ENCODE results near the gene PAK2. TPM values are rescaled to one million over a fixed set of nuclear protein-coding genes. Genes with fewer than 3 reads are reported as not detected.

The PAK2 gene
- total and polyA plus RNA-seq, 2 experiments from 2014 or later: 24.3 to 49.4 TPM

DNA sequence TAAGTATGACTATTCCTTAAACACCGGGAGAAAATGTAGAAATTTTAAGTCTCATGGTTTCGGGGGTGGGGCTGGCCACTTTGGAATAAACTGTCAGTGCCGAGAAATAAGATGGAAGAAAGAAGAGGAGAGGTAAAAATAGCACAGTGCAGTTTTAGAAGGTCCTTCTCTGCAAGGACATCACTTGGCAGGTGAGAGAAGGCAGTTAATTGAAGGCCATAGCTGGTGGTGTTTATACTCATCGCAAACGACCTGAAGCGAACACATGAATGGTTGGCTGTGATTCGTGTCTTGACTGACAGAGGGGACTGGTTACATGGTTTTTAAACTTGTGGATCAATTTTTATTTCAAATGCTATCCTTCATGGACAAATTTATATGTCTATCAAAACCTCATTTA, 73.2 kb downstream of the PAK2 start:
- Histone ChIP-seq H2AFZ (no peak overlapping the region), H4K20me1 (replicated peaks; ENCODE audit: insufficient read depth) (peaks cover 7% of the 10 kb centered on the region; the same call in 1 of the 2 replicates), H3K9me2 (ENCODE audit: insufficient read depth) (no peaks in the 10 kb centered on the region), H3K27me3 (ENCODE audit: insufficient read depth) (no peaks in the 10 kb centered on the region), H3K4me2 (no peak overlapping the region), H3K27ac (ENCODE audit: low read depth) (no peak overlapping the region), H3K79me2 (replicated peaks; ENCODE audit: insufficient read depth) (no peaks in the 10 kb centered on the region), H3K36me3 (ENCODE audit: insufficient read depth) (peaks cover 48% of the 10 kb centered on the region), H3F3A (replicated peaks; ENCODE audit: low read depth) (no peaks in the 10 kb centered on the region), H3K4me3 (no peak overlapping the region), H3K4me1 (ENCODE audit: insufficient read depth) (no peaks in the 10 kb centered on the region)
- peaks cover 68% of the 10 kb centered on the region for H3K36me3 Mint-ChIP-seq (ENCODE audit: low read depth)
- ATAC-seq (no peak), DNase-seq (ENCODE audit: low spot score) (no peak)
- no peak overlapping the region for H3K4me3 Mint-ChIP-seq
- H3K27ac Mint-ChIP-seq: no peak overlapping the region
- no peaks in the 10 kb centered on the region for H3K9me3 Mint-ChIP-seq
- peaks cover 3% of the 10 kb centered on the region for H3K27me3 Mint-ChIP-seq (ENCODE audit: insufficient read depth, low read depth, poor library complexity)
- H3K4me1 Mint-ChIP-seq: no peaks in the 10 kb centered on the region
- TF ChIP-seq ZNF331 (CRISPR knock-in tag; IDR thresholded peaks at IDR 0.05; ENCODE audit: low read depth): no peak
- TF ChIP-seq, protein P1, sequence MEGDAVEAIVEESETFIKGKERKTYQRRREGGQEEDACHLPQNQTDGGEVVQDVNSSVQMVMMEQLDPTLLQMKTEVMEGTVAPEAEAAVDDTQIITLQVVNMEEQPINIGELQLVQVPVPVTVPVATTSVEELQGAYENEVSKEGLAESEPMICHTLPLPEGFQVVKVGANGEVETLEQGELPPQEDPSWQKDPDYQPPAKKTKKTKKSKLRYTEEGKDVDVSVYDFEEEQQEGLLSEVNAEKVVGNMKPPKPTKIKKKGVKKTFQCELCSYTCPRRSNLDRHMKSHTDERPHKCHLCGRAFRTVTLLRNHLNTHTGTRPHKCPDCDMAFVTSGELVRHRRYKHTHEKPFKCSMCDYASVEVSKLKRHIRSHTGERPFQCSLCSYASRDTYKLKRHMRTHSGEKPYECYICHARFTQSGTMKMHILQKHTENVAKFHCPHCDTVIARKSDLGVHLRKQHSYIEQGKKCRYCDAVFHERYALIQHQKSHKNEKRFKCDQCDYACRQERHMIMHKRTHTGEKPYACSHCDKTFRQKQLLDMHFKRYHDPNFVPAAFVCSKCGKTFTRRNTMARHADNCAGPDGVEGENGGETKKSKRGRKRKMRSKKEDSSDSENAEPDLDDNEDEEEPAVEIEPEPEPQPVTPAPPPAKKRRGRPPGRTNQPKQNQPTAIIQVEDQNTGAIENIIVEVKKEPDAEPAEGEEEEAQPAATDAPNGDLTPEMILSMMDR (conservative IDR thresholded peaks at IDR 0.05; ENCODE audit: low read depth in 2 of 2): no peak
- TF ChIP-seq STAT1 (IDR thresholded peaks at IDR 0.05; ENCODE audit: unreplicated experiment): no peak
- TF ChIP-seq JUNB (IDR thresholded peaks at IDR 0.05; ENCODE audit: unreplicated experiment): no peak
- no peak for TF ChIP-seq ZNF462 (CRISPR knock-in tag; IDR thresholded peaks at IDR 0.05)
- TF ChIP-seq ZNF114 (CRISPR knock-in tag; IDR thresholded peaks at IDR 0.05): no peak
- TF ChIP-seq EZH2phosphoT487 (IDR thresholded peaks at IDR 0.05; ENCODE audit: unreplicated experiment): no peak
- TF ChIP-seq, protein P2, sequence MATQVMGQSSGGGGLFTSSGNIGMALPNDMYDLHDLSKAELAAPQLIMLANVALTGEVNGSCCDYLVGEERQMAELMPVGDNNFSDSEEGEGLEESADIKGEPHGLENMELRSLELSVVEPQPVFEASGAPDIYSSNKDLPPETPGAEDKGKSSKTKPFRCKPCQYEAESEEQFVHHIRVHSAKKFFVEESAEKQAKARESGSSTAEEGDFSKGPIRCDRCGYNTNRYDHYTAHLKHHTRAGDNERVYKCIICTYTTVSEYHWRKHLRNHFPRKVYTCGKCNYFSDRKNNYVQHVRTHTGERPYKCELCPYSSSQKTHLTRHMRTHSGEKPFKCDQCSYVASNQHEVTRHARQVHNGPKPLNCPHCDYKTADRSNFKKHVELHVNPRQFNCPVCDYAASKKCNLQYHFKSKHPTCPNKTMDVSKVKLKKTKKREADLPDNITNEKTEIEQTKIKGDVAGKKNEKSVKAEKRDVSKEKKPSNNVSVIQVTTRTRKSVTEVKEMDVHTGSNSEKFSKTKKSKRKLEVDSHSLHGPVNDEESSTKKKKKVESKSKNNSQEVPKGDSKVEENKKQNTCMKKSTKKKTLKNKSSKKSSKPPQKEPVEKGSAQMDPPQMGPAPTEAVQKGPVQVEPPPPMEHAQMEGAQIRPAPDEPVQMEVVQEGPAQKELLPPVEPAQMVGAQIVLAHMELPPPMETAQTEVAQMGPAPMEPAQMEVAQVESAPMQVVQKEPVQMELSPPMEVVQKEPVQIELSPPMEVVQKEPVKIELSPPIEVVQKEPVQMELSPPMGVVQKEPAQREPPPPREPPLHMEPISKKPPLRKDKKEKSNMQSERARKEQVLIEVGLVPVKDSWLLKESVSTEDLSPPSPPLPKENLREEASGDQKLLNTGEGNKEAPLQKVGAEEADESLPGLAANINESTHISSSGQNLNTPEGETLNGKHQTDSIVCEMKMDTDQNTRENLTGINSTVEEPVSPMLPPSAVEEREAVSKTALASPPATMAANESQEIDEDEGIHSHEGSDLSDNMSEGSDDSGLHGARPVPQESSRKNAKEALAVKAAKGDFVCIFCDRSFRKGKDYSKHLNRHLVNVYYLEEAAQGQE (IDR thresholded peaks at IDR 0.05; ENCODE audit: unreplicated experiment): no peak
- no peak for TF ChIP-seq POLR2AphosphoS5 (IDR thresholded peaks at IDR 0.05; ENCODE audit: low read depth)
- TF ChIP-seq EZH2 (IDR thresholded peaks at IDR 0.05; ENCODE audit: low read depth, unreplicated experiment): no peak
- TF ChIP-seq CREB1 (CRISPR knock-in tag; IDR thresholded peaks at IDR 0.05; ENCODE audit: low read depth): no peak
- no peak for TF ChIP-seq ETS1 (IDR thresholded peaks at IDR 0.05)
- TF ChIP-seq NANOG (IDR thresholded peaks at IDR 0.05; ENCODE audit: borderline replicate concordance): no peak

Data from GM23338 (cell line).